Measurements from ENCODE around the gene MICALL2.

Gene MICALL2

GRCh38 chr7:1431634-1432380, 27.5 kb downstream of the MICALL2 start:
- no peak for DNase-seq

- DNase-seq, result no peak
Observed at GRCh38 chr7:1431226-1431625, 28.0 kb downstream of the MICALL2 start.

DNA sequence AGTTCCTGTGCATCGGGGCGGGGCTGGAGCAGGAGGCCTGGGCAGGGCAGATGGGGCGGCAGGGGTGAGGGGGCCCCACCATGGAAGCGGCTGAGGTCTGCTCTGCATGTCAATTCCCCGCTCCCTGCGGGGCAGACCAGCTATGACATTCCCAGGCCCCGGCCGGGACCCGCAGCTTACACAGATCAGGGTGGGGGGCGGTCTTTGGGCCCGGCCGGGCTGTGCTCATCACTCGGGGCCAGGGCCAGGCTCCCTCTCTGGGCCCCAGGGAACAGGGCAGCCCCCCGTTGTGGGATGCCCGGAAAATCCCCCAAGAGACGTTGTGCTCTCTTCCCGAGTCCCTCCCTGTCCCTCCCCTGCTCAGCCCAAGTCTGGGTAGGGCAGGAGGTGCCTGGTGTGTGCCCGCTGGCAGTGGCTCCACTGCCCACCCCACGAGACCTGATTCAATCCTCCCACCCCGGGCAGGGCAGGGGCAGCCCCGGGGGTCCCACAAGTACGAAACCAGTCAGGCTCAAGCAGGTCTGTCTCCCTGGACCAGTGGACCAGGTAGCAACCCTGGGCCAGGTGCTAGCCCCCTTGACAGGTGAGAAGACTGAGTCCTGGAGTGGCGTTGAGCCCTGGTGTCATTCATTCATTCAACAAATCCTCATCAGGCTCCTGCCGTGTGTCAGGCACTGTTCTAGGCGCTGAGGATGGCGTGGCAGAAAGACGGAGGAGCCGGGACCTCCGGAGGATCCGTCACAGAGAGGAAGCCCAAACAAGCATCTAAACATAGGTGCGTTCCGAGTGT, 29.0 kb downstream of the MICALL2 start:
- no peak for DNase-seq

GRCh38 chr7:1428941-1429501, 30.2 kb downstream of the MICALL2 start:
- no peak for DNase-seq

GRCh38 chr7:1427064-1427657, 32.1 kb downstream of the MICALL2 start:
- DNase-seq, result no peak

- DNase-seq, result no peak
Observed at GRCh38 chr7:1426474-1426873, 32.8 kb downstream of the MICALL2 start.

GRCh38 chr7:1425292-1426136, 33.8 kb downstream of the MICALL2 start:
- no peak for DNase-seq

DNA sequence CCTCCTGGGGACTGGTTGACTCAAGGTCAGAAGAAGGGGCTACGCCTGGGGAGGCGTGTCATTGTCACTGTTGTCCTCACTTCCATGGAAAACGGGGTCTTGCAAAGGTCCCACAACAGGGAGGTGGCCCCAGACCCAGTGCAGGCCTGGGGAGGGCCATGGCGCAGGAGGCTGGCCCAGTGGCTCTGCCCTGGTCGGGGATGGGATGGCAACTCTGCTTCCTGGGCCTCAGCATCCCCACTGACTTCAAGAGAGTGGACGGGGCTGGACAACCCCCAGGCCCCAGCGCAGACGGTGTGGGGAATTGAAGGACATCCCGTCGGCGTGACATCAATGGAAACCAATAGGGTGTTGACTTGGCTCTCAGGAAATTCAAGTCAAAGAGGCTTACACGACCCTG, 35.2 kb downstream of the MICALL2 start:
- no peak for DNase-seq

- DNase-seq, result no peak
Observed at GRCh38 chr7:1423264-1423811, 35.9 kb downstream of the MICALL2 start.

DNA sequence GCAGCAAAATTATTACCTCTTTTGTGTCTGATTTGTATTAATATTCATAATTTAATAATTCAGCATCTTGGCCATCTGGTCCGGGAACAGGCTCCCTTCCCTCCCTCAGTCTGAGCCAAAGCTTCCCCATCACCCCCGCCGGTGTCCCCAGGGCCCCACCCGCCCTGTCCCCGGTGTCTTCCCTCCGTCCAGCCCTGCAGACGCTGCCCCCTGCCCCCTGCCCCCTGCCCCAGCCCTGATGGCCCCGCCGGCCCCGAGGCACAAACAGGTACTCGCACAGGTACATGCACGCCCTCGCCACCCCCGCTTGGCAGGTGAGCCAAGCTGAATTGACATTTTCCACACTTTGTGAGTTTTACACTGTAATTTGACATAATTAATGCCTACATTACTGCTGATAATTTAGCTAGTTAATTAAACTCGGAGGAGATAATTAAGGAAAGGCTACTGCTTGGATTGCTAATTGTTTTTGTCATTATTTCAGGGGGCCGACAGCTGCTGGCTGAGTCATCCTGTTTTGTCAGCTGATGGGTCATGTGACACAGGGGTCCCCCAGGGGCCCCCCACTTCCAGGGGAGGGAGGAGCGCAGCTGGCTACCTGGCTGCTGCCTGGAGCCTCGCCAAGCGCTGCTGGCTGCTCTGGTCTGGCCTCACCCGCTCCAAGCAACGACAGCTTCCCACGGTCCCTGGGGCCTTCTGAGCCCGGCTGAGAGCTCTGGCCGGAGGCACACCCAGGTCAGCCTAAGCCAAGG, 36.6 kb downstream of the MICALL2 start:
- DNase-seq, result no peak

GRCh38 chr7:1421946-1422345, 37.3 kb downstream of the MICALL2 start:
- no peak for DNase-seq

DNA sequence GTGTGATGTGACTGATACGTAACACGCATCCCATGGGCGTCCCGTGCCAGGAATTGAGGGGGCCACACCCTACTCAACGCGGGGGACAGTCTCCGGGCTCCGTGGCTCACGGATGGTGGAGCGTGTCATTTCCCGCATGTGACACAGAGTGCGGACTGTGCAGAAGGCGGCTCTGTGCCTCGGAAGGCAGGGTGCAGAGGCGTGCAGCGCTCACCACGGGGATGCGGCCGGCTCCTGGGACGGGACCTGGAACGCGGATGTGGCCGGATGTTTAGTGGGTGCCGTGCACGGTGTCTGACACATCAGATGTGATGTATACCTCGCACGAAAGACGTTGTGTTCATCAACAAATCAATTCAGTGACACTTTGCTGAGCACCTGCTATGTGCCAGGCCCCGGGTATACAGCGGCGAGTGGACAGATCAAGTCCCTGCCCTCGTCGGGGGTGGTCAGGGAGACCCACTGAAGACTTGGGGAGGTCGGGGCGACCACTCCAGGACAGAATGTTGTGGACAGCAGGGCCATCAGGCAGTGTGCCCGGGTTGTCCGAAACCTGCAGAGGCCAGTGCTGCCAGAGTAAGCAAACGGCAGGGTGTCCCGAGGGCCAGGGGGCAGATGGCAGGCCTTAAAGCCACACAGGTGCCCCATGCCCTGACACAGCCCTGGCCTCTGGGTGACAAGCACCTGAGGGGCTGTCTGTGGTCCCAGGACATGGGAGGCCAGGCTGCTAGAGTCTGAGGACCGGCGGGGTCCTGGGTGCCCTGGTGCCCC, 38.1 kb downstream of the MICALL2 start:
- DNase-seq, result no peak

- no peak for DNase-seq
Observed at GRCh38 chr7:1419688-1420087, 39.6 kb downstream of the MICALL2 start.

DNA sequence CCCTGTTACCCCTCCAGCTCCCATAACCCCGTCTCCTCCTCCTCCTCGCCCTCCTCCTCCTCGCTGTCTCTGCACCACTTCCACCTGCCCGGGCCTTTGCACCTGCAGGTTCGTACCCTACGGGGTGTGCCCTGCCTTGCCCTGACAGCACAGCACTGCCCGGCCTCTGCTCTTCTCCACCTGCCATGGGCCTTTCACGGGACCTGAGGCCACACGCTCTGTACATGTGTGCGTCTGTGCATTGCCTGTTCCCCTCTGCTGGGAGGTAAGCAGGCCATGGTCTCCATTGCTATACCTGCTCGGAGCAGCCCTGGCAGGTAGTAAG, 40.0 kb downstream of the MICALL2 start:
- no peak for DNase-seq

GRCh38 chr7:1418505-1419309, 40.6 kb downstream of the MICALL2 start:
- DNase-seq, result peak; percentile 71

GRCh38 chr7:1415389-1415990, 43.8 kb downstream of the MICALL2 start:
- no peak for DNase-seq

GRCh38 chr7:1413936-1414639, 45.2 kb downstream of the MICALL2 start:
- no peak for DNase-seq

DNA sequence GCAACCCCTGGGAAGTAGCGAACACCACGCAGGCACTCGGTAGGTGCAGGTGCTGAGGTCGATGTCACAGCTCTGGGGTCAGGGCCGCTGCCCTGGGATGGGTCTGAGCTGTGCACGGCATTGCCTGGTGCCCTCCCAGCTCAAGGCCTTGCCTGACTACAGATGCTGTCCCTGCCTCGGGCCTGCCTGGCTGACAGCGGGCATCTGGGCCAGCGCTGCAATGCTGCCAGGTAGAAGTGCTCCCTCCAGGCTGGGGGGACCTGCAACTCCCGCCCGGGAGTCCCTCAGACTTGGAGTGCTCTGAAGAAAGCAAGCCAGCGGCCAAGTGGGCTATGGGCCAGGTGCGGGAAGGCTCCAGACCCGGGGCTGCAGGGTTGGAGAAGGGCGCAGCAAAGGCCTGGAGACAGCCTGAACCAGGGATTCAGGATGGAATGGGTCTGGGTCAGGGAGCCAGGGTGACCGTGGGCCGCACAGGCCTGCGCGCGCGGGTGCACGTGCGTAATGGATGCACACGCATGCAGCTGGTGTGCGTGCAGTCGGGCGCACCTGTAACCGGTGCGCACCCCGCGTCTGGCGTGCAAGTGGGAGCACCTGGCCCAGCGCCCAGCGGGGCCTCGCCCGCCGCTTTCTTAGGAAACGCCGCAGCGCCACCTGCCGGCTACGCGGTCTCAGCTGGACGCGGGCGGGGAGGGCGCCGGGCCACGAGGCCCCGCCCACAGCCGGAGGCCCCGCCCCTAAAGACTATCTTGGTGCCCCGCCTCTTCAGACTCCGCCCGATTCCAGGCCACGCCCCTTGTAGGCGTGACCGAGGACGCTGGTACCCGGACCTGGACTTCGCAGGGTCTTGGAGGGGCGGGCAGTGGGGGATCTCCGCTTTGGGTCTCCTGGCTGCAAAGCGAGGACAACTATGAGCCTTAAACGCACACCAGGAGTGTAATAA, 46.7 kb downstream of the MICALL2 start:
- peak; percentile 91 for DNase-seq
